CD14-positive monocyte (primary cell): Measurements from ENCODE around the gene GSTM3. TPM values are rescaled to one million over a fixed set of nuclear protein-coding genes. Genes with fewer than 3 reads are reported as not detected.
"Not testable (repeated sequence)": the region's sequence is repeated elsewhere in the genome, so short reads cannot be mapped to it uniquely, and the experiment has no call there.

Experiments
- DNase-seq, 3 donors: peaks; one replicate each; pipeline ENCODE4 v3.0.0-alpha.2; 2011 to 2022
- H2AFZ ChIP-seq: 2 replicates; pipeline ENCODE4 v1.6.0; 2012; ENCODE audit warnings: mild to moderate bottlenecking, low read depth, low read length, inconsistent platforms; ENCODE audit not compliant: insufficient read depth, poor library complexity, severe bottlenecking
- H3K27ac ChIP-seq, 2 donors: 1 replicate in 1 of 2; 2 replicates in 1 of 2; pipeline ENCODE4 v1.5.1; 2012 to 2013; ENCODE audit warnings: low read length in 2 of 2, control low read depth in 1 of 2, inconsistent platforms in 1 of 2, low read depth in 1 of 2, mild to moderate bottlenecking in 1 of 2
- H3K27me3 ChIP-seq, 2 donors: one replicate each; pipeline versions ENCODE4 v1.6.0 to v1.6.1; 2011 to 2013; ENCODE audit warnings: low read length in 2 of 2; ENCODE audit not compliant: control insufficient read depth in 2 of 2, insufficient read depth in 2 of 2
- H3K36me3 ChIP-seq, 2 donors: replicated peaks in 1 of 2; 1 replicate in 1 of 2; 2 replicates in 1 of 2; pipeline versions ENCODE4 v1.5.1 to v1.6.1; 2012 to 2013; ENCODE audit warnings: low read length in 2 of 2, control low read depth in 1 of 2, inconsistent platforms in 1 of 2, mild to moderate bottlenecking in 1 of 2; ENCODE audit not compliant: insufficient read depth in 2 of 2, control insufficient read depth in 1 of 2
- H3K4me1 ChIP-seq, 2 donors: 1 replicate in 1 of 2; 2 replicates in 1 of 2; pipeline versions ENCODE4 v1.5.1 to v1.6.1; 2012 to 2013; ENCODE audit warnings: low read length in 2 of 2, control low read depth in 1 of 2, inconsistent platforms in 1 of 2, mild to moderate bottlenecking in 1 of 2, moderate library complexity in 1 of 2; ENCODE audit not compliant: insufficient read depth in 2 of 2, control insufficient read depth in 1 of 2
- H3K4me2 ChIP-seq: replicated peaks from 2 replicates; pipeline ENCODE3; 2012; ENCODE audit warnings: low read length, moderate library complexity, mild to moderate bottlenecking; ENCODE audit not compliant: poor library complexity, severe bottlenecking; ENCODE audit errors: extremely low read depth
- H3K4me3 ChIP-seq, 3 experiments: fragments of 200-600 bp in 1 of 3; sonication (generic) in 1 of 3; replicated peaks in 1 of 3; 1 replicate in 2 of 3; 2 replicates in 1 of 3; pipeline ENCODE4 v1.5.1; 2011 to 2013; ENCODE audit warnings: low read length in 3 of 3, mild to moderate bottlenecking in 3 of 3, control low read depth in 2 of 3, low read depth in 2 of 3, inconsistent platforms in 1 of 3, moderate library complexity in 1 of 3
- H3K79me2 ChIP-seq: 2 replicates; pipeline ENCODE4 v1.6.0; 2012; ENCODE audit warnings: mild to moderate bottlenecking, control low read depth, inconsistent platforms, low read length, moderate library complexity; ENCODE audit not compliant: insufficient read depth
- H3K9ac ChIP-seq: 2 replicates; pipeline ENCODE4 v1.6.0; 2017; ENCODE audit warnings: low read length, mild to moderate bottlenecking; ENCODE audit not compliant: insufficient read depth, poor library complexity, severe bottlenecking
- H3K9me3 ChIP-seq, 2 donors: replicated peaks in 1 of 2; 1 replicate in 1 of 2; 2 replicates in 1 of 2; pipeline versions ENCODE4 v1.5.1 to v1.6.1; 2012 to 2013; ENCODE audit warnings: low read length in 2 of 2, control low read depth in 1 of 2; ENCODE audit not compliant: control insufficient read depth in 1 of 2, insufficient read depth in 1 of 2
- H4K20me1 ChIP-seq: 2 replicates; pipeline ENCODE4 v1.6.0; 2012; ENCODE audit warnings: mild to moderate bottlenecking, low read length, control low read depth, moderate library complexity; ENCODE audit not compliant: insufficient read depth
- H3K27ac Mint-ChIP-seq, 7 donors: one replicate each; pipeline ENCODE4 v1.8.0; 2020; ENCODE audit warnings: mild to moderate bottlenecking in 7 of 7, mixed read lengths in 7 of 7, moderate library complexity in 6 of 7, inconsistent platforms in 2 of 7
- H3K27me3 Mint-ChIP-seq, 3 donors: one replicate each; pipeline ENCODE4 v1.8.0; 2021 to 2022; ENCODE audit warnings: low read depth in 3 of 3, mild to moderate bottlenecking in 3 of 3, mixed read lengths in 3 of 3, moderate library complexity in 3 of 3, inconsistent platforms in 1 of 3
- H3K36me3 Mint-ChIP-seq, 2 donors: one replicate each; pipeline ENCODE4 v1.8.0; 2020; ENCODE audit warnings: mixed read lengths in 2 of 2, inconsistent platforms in 1 of 2, mild to moderate bottlenecking in 1 of 2
- H3K4me1 Mint-ChIP-seq: one replicate; pipeline ENCODE4 v1.8.0; 2020; ENCODE audit warnings: mild to moderate bottlenecking, mixed read lengths
- H3K4me3 Mint-ChIP-seq, 2 donors: one replicate each; pipeline ENCODE4 v1.8.0; 2020; ENCODE audit warnings: mild to moderate bottlenecking in 2 of 2, mixed read lengths in 2 of 2, moderate library complexity in 1 of 2
- H3K9me3 Mint-ChIP-seq, 7 donors: one replicate each; pipeline ENCODE4 v1.8.0; 2020 to 2022; ENCODE audit warnings: mixed read lengths in 7 of 7, mild to moderate bottlenecking in 6 of 7, moderate library complexity in 6 of 7, inconsistent platforms in 2 of 7
- CTCF ChIP-seq: fragments of 200-600 bp; IDR thresholded peaks from one replicate; pipeline ENCODE4 v1.8.0; 2022; ENCODE audit warnings: antibody characterized with exemption, mild to moderate bottlenecking
- WGBS: methylation state at CpG from one replicate; pipeline ENCODE4 v1.1.5; 2013; ENCODE audit warnings: missing lambda C conversion rate; ENCODE audit not compliant: insufficient coverage; 5-methylcytosine and 5-hydroxymethylcytosine counted together
- intact Hi-C, 2 donors: fragments of 100-400 bp; cut with micrococcal nuclease; formaldehyde crosslinking; loops; one replicate each; pipeline versions ENCODE4 v1.15.0 to v1.15.1; 2023
- polyA plus RNA-seq, 3 donors: library from polyadenylated mRNA; depleted of rRNA in 1 of 3; unstranded in 2 of 3; stranded (reverse) in 1 of 3; fragments of 300-500 nt in 2 of 3; fragments of >200 nt in 1 of 3; fragmentation: Illumina TruSeq in 2 of 3; gene quantifications; 1 replicate in 2 of 3; 2 replicates in 1 of 3; pipeline ENCODE4 v1.2.3, GENCODE V29; 2012 to 2021

Gene GSTM3
- polyA plus RNA-seq, 3 donors = 0.69 to 3.2 (median 2.8) TPM

DNA sequence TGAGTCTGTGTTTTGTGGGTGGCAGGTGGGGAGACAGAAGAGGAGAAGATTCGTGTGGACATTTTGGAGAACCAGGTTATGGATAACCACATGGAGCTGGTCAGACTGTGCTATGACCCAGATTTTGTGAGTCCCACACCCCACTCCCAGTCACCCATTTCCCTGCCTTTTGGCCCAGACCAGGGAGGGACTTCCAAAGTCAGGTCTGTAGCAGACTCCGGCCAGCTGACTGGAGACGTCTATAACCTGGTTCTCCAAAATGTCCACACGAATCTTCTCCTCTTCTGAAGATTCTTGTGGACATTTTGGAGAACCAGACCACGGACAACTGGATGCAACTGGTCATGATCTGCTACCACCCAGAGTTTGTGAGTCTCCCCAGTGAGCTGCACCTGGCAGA, 27.2 kb downstream of the GSTM3 start:
- peaks cover 7 to 19% (median 13%) of the 10 kb centered on the region in 7 donors for H3K9me3 Mint-ChIP-seq
- no peak overlapping the region for H3K4me3 Mint-ChIP-seq
- WGBS = 86% methylated on average over 4 of the region's 5 CpGs

DNA sequence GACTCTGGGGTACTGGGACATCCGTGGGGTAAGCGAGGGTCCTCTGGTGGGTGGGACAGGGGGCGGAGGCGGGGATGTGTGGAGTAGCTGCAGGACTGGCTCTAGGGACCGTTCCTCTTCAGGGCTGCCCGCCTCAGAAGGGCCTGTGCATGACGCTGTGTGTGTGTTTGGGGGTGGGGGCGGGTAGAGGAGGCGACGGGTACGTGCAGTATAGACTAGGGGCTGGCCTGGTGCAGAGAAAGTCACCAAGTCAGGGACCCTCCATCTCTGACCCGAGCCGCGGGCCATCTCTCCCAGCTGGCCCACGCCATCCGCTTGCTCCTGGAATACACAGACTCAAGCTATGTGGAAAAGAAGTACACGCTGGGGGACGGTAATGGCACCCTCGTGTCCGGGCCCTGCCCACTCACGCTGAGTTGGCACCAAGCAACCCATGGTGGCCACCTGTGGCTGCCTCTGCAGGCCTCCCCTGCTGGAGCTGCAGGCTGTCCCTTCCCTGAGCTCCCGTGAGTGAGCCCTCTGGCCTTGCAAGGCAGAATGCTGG, 28.4 kb downstream of the GSTM3 start:
- H3K4me3 ChIP-seq = peak overlapping the region in 1 of 3 experiments; percentile 57
- peak overlapping the region; percentile 66 for H3K4me2 ChIP-seq
- peak overlapping the region; percentile 15 for H3K9ac ChIP-seq
- WGBS = 84% methylated on average over 18 of the region's 22 CpGs
- H3K27ac Mint-ChIP-seq = no peak overlapping the region
- peaks cover 7 to 8% of the 10 kb centered on the region in 2 donors for H3K4me1 ChIP-seq
- peak overlapping the region; percentile 56 to 68 for H3K4me3 Mint-ChIP-seq
- H3K9me3 ChIP-seq = peaks cover 23 to 25% of the 10 kb centered on the region in 2 donors
- H4K20me1 ChIP-seq = no peaks in the 10 kb centered on the region
- H3K27ac ChIP-seq = no peak overlapping the region
- peaks cover 0 to 8% of the 10 kb centered on the region in 2 donors for H3K36me3 Mint-ChIP-seq
- TF ChIP-seq CTCF = no peak
- DNase-seq = no peak
- no peaks in the 10 kb centered on the region for H3K79me2 ChIP-seq
- H3K4me1 Mint-ChIP-seq = peaks cover 9% of the 10 kb centered on the region
- H3K27me3 Mint-ChIP-seq = peaks cover 3 to 13% (median 11%) of the 10 kb centered on the region in 3 donors
- intact Hi-C loops = no loop called here
- peaks cover 0 to 11% of the 10 kb centered on the region in 2 donors for H3K27me3 ChIP-seq
- H2AFZ ChIP-seq = peak overlapping the region; percentile 65
- H3K36me3 ChIP-seq = no peaks in the 10 kb centered on the region
- H3K9me3 Mint-ChIP-seq = peaks cover 15 to 31% (median 25%) of the 10 kb centered on the region in 7 donors

More for the DNA sequence above, 27.2 kb downstream of the GSTM3 start:
- peaks cover 3 to 13% (median 11%) of the 10 kb centered on the region in 3 donors for H3K27me3 Mint-ChIP-seq
- DNase-seq = no peak
- Histone ChIP-seq H3K79me2 (no peaks in the 10 kb centered on the region), H4K20me1 (no peaks in the 10 kb centered on the region), H3K9me3 (peaks cover 14 to 15% of the 10 kb centered on the region in 2 donors), H3K9ac (no peak overlapping the region), H3K36me3 (no peaks in the 10 kb centered on the region), H3K4me3 (no peak overlapping the region), H2AFZ (no peak overlapping the region), H3K4me2 (no peak overlapping the region), H3K27me3 (peaks cover 0 to 11% of the 10 kb centered on the region in 2 donors), H3K4me1 (peaks cover 7 to 8% of the 10 kb centered on the region in 2 donors), H3K27ac (no peak overlapping the region)
- no peak for TF ChIP-seq CTCF
- peaks cover 0 to 8% of the 10 kb centered on the region in 2 donors for H3K36me3 Mint-ChIP-seq
- intact Hi-C loops = no loop called here
- H3K27ac Mint-ChIP-seq = no peak overlapping the region
- H3K4me1 Mint-ChIP-seq = peaks cover 9% of the 10 kb centered on the region

DNA sequence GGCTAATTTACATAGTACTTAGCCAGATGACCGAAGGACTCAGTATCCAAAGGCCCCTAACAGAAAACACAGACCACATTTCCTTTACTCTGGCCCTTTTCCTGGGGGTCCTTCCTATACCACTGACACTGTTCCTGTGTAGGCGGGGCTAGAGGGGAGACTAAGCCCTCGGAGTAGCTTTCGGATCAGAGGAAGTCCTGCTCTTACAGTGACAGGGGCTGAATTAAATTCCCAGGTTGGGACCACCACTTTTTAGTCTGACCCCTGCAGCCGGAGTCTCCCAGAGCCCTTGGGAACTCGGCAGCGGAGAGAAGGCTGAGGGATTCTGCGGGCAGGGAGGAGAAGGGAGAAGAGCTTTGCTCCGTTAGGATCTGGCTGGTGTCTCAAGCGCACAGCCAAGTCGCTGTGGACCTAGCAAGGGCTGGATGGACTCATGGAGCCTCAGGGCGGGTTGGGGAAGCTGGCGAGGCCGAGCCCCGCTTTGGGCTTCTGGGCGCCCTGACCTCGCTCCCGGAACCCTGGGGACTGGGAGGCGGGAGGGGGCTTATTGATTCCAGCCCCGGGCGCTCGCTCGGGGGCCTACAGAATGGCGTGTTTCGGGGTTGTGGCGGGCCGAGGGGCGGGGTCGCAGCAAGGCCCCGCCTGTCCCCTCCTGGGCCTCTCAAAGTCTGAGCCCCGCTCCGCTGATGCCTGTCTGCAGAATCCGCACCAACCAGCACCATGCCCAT, 29.1 kb downstream of the GSTM3 start, which contains the start of gene GSTM5:
TSS of gene GSTM5 (plus strand) at position 659 of the 728 bp plus-strand sequence. CDS start at position 721, 62 bp downstream.
- peaks cover 3 to 13% (median 11%) of the 10 kb centered on the region in 3 donors for H3K27me3 Mint-ChIP-seq
- H3K4me2 ChIP-seq = peak within 1 kb of the TSS; percentile 66
- peak within 1 kb of the TSS in 1 of 3 experiments; percentile 57 for H3K4me3 ChIP-seq
- peak within 1 kb of the TSS in 1 of 7 donors; percentile 72 for H3K27ac Mint-ChIP-seq
- H3K36me3 ChIP-seq, intact Hi-C loops, H3K4me1 ChIP-seq, DNase-seq, H3K79me2 ChIP-seq, H3K4me1 Mint-ChIP-seq, H4K20me1 ChIP-seq, H3K27ac ChIP-seq: not testable (repeated sequence)
- 48% methylated on average over 21 of the region's 33 CpGs for WGBS
- peak within 1 kb of the TSS; percentile 15 for H3K9ac ChIP-seq
- peaks cover 0 to 11% of the 10 kb centered on the region in 2 donors for H3K36me3 Mint-ChIP-seq
- peaks cover 23 to 25% of the 10 kb centered on the region in 2 donors for H3K9me3 ChIP-seq
- H3K9me3 Mint-ChIP-seq = peaks cover 21 to 37% (median 26%) of the 10 kb centered on the region in 7 donors
- H3K4me3 Mint-ChIP-seq = peak within 1 kb of the TSS; percentile 56 to 68
- H2AFZ ChIP-seq = peak within 1 kb of the TSS; percentile 65
- peaks cover 0 to 11% of the 10 kb centered on the region in 2 donors for H3K27me3 ChIP-seq
